Suprapubic skin (tissue), 4 donors: ENCODE results near the gene ANKS1A.
"Not testable (repeated sequence)": the region's sequence is repeated elsewhere in the genome, so short reads cannot be mapped to it uniquely, and the experiment has no call there.

Experiments used
- EP300 ChIP-seq: sonication (generic); formaldehyde crosslinking; IDR thresholded peaks from one replicate; pipeline ENCODE4 v1.6.1; 2017; ENCODE audit warnings: antibody characterized with exemption
- POLR2A ChIP-seq, 2 donors: fragments of 450-650 bp; IDR thresholded peaks; one replicate each; pipeline ENCODE4 v1.6.1; 2017; ENCODE audit warnings: antibody characterized with exemption in 2 of 2, mild to moderate bottlenecking in 2 of 2, moderate library complexity in 2 of 2
- POLR2AphosphoS5 ChIP-seq, 3 donors: sonication (generic); formaldehyde crosslinking; IDR thresholded peaks; one replicate each; pipeline ENCODE4 v1.6.1; 2017; ENCODE audit warnings: antibody characterized with exemption in 3 of 3
- TF ChIP-seq, protein P1 (sequence below), 2 donors: fragments of 200-600 bp in 1 of 2; fragments of 450-650 bp in 1 of 2; sonication (generic) in 1 of 2; IDR thresholded peaks; one replicate each; pipeline ENCODE4 v1.5.1; 2016 to 2019; ENCODE audit warnings: antibody characterized with exemption in 2 of 2, mild to moderate bottlenecking in 1 of 2, moderate library complexity in 1 of 2

DNA sequence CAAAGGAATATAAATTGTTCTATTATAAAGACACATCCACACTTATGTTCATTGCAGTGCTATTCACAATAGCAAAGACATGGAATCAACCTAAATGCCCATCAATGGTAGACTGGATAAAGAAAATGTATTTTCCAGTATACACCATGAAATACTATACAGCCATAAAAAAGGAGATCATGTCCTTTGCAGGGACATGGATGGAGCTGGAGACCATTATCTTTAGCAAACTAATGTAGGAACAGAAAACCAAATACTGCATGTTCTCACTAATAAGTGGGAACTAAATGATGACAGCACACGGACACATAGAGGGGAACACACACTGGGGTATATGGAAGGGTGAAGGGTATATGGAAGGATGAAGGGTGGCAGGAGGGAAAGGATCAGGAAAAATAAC lies 5.0 kb upstream of the ANKS1A start:
- not testable (repeated sequence) for TF ChIP-seq EP300; POLR2A (IDR thresholded peaks at IDR 0.05); POLR2AphosphoS5 (IDR thresholded peaks at IDR 0.05)
- TF ChIP-seq, protein P1, sequence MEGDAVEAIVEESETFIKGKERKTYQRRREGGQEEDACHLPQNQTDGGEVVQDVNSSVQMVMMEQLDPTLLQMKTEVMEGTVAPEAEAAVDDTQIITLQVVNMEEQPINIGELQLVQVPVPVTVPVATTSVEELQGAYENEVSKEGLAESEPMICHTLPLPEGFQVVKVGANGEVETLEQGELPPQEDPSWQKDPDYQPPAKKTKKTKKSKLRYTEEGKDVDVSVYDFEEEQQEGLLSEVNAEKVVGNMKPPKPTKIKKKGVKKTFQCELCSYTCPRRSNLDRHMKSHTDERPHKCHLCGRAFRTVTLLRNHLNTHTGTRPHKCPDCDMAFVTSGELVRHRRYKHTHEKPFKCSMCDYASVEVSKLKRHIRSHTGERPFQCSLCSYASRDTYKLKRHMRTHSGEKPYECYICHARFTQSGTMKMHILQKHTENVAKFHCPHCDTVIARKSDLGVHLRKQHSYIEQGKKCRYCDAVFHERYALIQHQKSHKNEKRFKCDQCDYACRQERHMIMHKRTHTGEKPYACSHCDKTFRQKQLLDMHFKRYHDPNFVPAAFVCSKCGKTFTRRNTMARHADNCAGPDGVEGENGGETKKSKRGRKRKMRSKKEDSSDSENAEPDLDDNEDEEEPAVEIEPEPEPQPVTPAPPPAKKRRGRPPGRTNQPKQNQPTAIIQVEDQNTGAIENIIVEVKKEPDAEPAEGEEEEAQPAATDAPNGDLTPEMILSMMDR (IDR thresholded peaks at IDR 0.05): not testable (repeated sequence)
